Right atrium auricular region (tissue), 2 donors: ENCODE data around the gene STAG1. TPM values are rescaled to one million over a fixed set of nuclear protein-coding genes. Genes with fewer than 3 reads are reported as not detected.
"Not testable (repeated sequence)": the region's sequence is repeated elsewhere in the genome, so short reads cannot be mapped to it uniquely, and the experiment has no call there.

Experiments used
- DNase-seq: peaks from one replicate; pipeline ENCODE4 v3.0.0-alpha.2; 2019; ENCODE audit warnings: low spot score
- H3K27ac ChIP-seq, 2 donors: fragments of 200-600 bp; sonication (generic); 1 replicate in 1 of 2; 2 replicates in 1 of 2; pipeline ENCODE4 v1.5.1; 2016 to 2019
- H3K27me3 ChIP-seq, 2 donors: fragments of 200-600 bp; sonication (generic); one replicate each; pipeline versions ENCODE4 v1.5.1 to v1.6.0; 2017 to 2019
- H3K36me3 ChIP-seq: fragments of 200-600 bp; sonication (generic); one replicate; pipeline ENCODE4 v1.5.1; 2016
- H3K4me1 ChIP-seq, 2 donors: fragments of 200-600 bp; sonication (generic); one replicate each; pipeline versions ENCODE4 v1.5.1 to v1.6.0; 2017 to 2019
- H3K4me3 ChIP-seq, 2 donors: fragments of 200-600 bp; sonication (generic); 1 replicate in 1 of 2; 2 replicates in 1 of 2; pipeline ENCODE4 v1.5.1; 2017 to 2019; ENCODE audit warnings: mild to moderate bottlenecking in 1 of 2, moderate library complexity in 1 of 2
- H3K9me3 ChIP-seq, 2 donors: fragments of 200-600 bp; sonication (generic); one replicate each; pipeline ENCODE4 v1.5.1; 2019
- CTCF ChIP-seq, 2 donors: fragments of 200-600 bp; sonication (generic); IDR thresholded peaks; one replicate each; pipeline ENCODE4 v1.5.1; 2019; ENCODE audit warnings: antibody characterized with exemption in 2 of 2
- total RNA-seq, 2 donors: library from RNA; depleted of rRNA; stranded (reverse); fragments of >200 nt; gene quantifications; one replicate each; pipeline ENCODE4 v1.1.0, GENCODE V29; 2016

STAG1 gene
- total RNA-seq, 2 donors from 2014 or later, result 16.5 to 24.8 TPM

GRCh38 chr3:136716629-136717028 is 35.5 kb downstream of the STAG1 start:
- TF ChIP-seq CTCF (IDR thresholded peaks at IDR 0.05), result no peak

GRCh38 chr3:136714020-136714419 is 38.2 kb downstream of the STAG1 start:
- no peak overlapping the region for H3K4me3 ChIP-seq
- no peaks in the 10 kb centered on the region for H3K9me3 ChIP-seq
- no peak overlapping the region for H3K27ac ChIP-seq
- TF ChIP-seq CTCF (IDR thresholded peaks at IDR 0.05), result no peak
- no peak for DNase-seq
- H3K36me3 ChIP-seq, result peaks cover 6% of the 10 kb centered on the region
- no peaks in the 10 kb centered on the region for H3K4me1 ChIP-seq
- no peaks in the 10 kb centered on the region for H3K27me3 ChIP-seq

More at GRCh38 chr3:136716629-136717028, 35.5 kb downstream of the STAG1 start:
- DNase-seq, result no peak
- Histone ChIP-seq H3K27me3 (no peaks in the 10 kb centered on the region), H3K36me3 (peaks cover 6% of the 10 kb centered on the region), H3K27ac (no peak overlapping the region), H3K4me3 (no peak overlapping the region), H3K4me1 (no peaks in the 10 kb centered on the region), H3K9me3 (no peaks in the 10 kb centered on the region)

- Histone ChIP-seq H3K9me3 (no peaks in the 10 kb centered on the region), H3K27ac (no peak overlapping the region), H3K27me3 (no peaks in the 10 kb centered on the region), H3K36me3 (peaks cover 6% of the 10 kb centered on the region), H3K4me1 (no peaks in the 10 kb centered on the region), H3K4me3 (no peak overlapping the region)
- TF ChIP-seq CTCF (IDR thresholded peaks at IDR 0.05), result no peak
- no peak for DNase-seq
Measured at GRCh38 chr3:136712941-136713340, 39.2 kb downstream of the STAG1 start.

GRCh38 chr3:136711888-136712287 is 40.3 kb downstream of the STAG1 start:
- H3K27ac ChIP-seq, H3K36me3 ChIP-seq, DNase-seq, H3K4me1 ChIP-seq, H3K9me3 ChIP-seq, H3K4me3 ChIP-seq, H3K27me3 ChIP-seq: not testable (repeated sequence)

GRCh38 chr3:136711277-136711676 is 40.9 kb downstream of the STAG1 start:
- no peak overlapping the region for H3K4me3 ChIP-seq
- TF ChIP-seq CTCF (IDR thresholded peaks at IDR 0.05), result no peak

GRCh38 chr3:136709775-136710174 is 42.4 kb downstream of the STAG1 start:
- not testable (repeated sequence) for H3K9me3 ChIP-seq, H3K4me3 ChIP-seq, H3K27me3 ChIP-seq, H3K27ac ChIP-seq, H3K36me3 ChIP-seq, H3K4me1 ChIP-seq, DNase-seq

More at GRCh38 chr3:136711277-136711676, 40.9 kb downstream of the STAG1 start:
- H3K9me3 ChIP-seq, result no peaks in the 10 kb centered on the region
- H3K4me1 ChIP-seq, result no peaks in the 10 kb centered on the region
- no peaks in the 10 kb centered on the region for H3K27me3 ChIP-seq
- DNase-seq, result no peak
- peaks cover 6% of the 10 kb centered on the region for H3K36me3 ChIP-seq
- H3K27ac ChIP-seq, result no peak overlapping the region

GRCh38 chr3:136708333-136708985 is 43.7 kb downstream of the STAG1 start:
- no peaks in the 10 kb centered on the region for H3K4me1 ChIP-seq
- no peak for TF ChIP-seq CTCF (IDR thresholded peaks at IDR 0.05)
- no peak overlapping the region for H3K4me3 ChIP-seq
- no peaks in the 10 kb centered on the region for H3K9me3 ChIP-seq
- H3K36me3 ChIP-seq, result peaks cover 6% of the 10 kb centered on the region
- DNase-seq, result no peak
- no peaks in the 10 kb centered on the region for H3K27me3 ChIP-seq
- H3K27ac ChIP-seq, result no peak overlapping the region
